Spleen (tissue), 7 donors: Measurements from ENCODE around the gene ZNF692.

Experiments
- CTCF ChIP-seq, 11 experiments: fragments of 200-600 bp in 7 of 11; fragments of 450-650 bp in 4 of 11; sonication (generic) in 4 of 11; IDR thresholded peaks in 8 of 11; conservative IDR thresholded peaks in 3 of 11; 1 replicate in 7 of 11; 2 replicates in 4 of 11; pipeline versions ENCODE4 v1.4.0 to v1.8.0; 2016 to 2021; ENCODE audit warnings: antibody characterized with exemption in 11 of 11, inconsistent platforms in 4 of 11, mild to moderate bottlenecking in 1 of 11
- POLR2A ChIP-seq, 3 donors: fragments of 450-650 bp; IDR thresholded peaks; one replicate each; pipeline ENCODE4 v1.5.1; 2017; ENCODE audit warnings: antibody characterized with exemption in 3 of 3, mild to moderate bottlenecking in 1 of 3
- POLR2AphosphoS5 ChIP-seq, 3 donors: sonication (generic); formaldehyde crosslinking; IDR thresholded peaks; one replicate each; pipeline ENCODE4 v1.5.1; 2017; ENCODE audit warnings: antibody characterized with exemption in 3 of 3
- donor health status: DM: no; HTN: no; CAD: no; lungs with moderate emphysema.
- donor health status: DM: no; HTN: no; CAD: no.
- donor health status: DM: no; HTN: no; CAD: no.

GRCh38 chr1:248820041-248820585 lies 38.8 kb downstream of the ZNF692 start:
- no peak for TF ChIP-seq CTCF (IDR thresholded peaks at IDR 0.05 in 8 of 11, conservative IDR thresholded peaks at IDR 0.05 in 3 of 11)
- TF ChIP-seq POLR2A (IDR thresholded peaks at IDR 0.05): no peak
- no peak for TF ChIP-seq POLR2AphosphoS5 (IDR thresholded peaks at IDR 0.05)
